HFFc6 (cell line): ENCODE results near the gene NCBP1. TPM values are rescaled to one million over a fixed set of nuclear protein-coding genes. Genes with fewer than 3 reads are reported as not detected.

Experiments
- DNase-seq: peaks from one replicate; pipeline ENCODE4 v3.0.0-alpha.2; 2018
- H3K27ac Mint-ChIP-seq: 2 replicates; pipeline ENCODE4 v1.8.0; 2020; ENCODE audit warnings: mild to moderate bottlenecking, mixed read lengths
- H3K27me3 Mint-ChIP-seq: 2 replicates; pipeline ENCODE4 v1.8.0; 2021; ENCODE audit warnings: mild to moderate bottlenecking, moderate library complexity, mixed read lengths; ENCODE audit not compliant: insufficient read depth
- H3K36me3 Mint-ChIP-seq: 2 replicates; pipeline ENCODE4 v1.8.0; 2021; ENCODE audit warnings: low read depth, mixed read lengths
- H3K4me1 Mint-ChIP-seq: 2 replicates; pipeline ENCODE4 v1.8.0; 2020; ENCODE audit warnings: low read depth, mixed read lengths
- H3K4me3 Mint-ChIP-seq: 2 replicates; pipeline ENCODE4 v1.8.0; 2020; ENCODE audit warnings: mild to moderate bottlenecking, moderate library complexity, mixed read lengths
- H3K9me3 Mint-ChIP-seq: 2 replicates; pipeline ENCODE4 v1.8.0; 2020; ENCODE audit warnings: mild to moderate bottlenecking, mixed read lengths
- CTCF ChIP-seq: fragments of 200-600 bp; sonication (generic); IDR thresholded peaks from 2 replicates; pipeline ENCODE4 v1.5.0; 2021; ENCODE audit warnings: antibody characterized with exemption, mild to moderate bottlenecking
- total RNA-seq, 6 experiments: library from RNA; stranded (reverse); fragmentation: NEBNext Ultra II Directional; extraction: Animal tissue kit (Norgen Biotek cat#: 25700); gene quantifications; 2 replicates in 1 of 6; 3 replicates in 5 of 6; pipeline ENCODE4 v1.2.3, GENCODE V29; 2021

Gene NCBP1
- total RNA-seq, 6 experiments from 2014 or later, result 36.5 to 46.3 (median 41.2) TPM

GRCh38 chr9:97623946-97624345 is 9.7 kb upstream of the NCBP1 start:
- Mint-ChIP-seq H3K27ac (no peak overlapping the region), H3K9me3 (no peaks in the 10 kb centered on the region), H3K4me3 (no peak overlapping the region), H3K27me3 (no peaks in the 10 kb centered on the region; the same call in 1 of the 2 replicates), H3K4me1 (peaks cover 11% of the 10 kb centered on the region), H3K36me3 (peaks cover 6% of the 10 kb centered on the region; the same call in 1 of the 2 replicates)
- DNase-seq, result no peak
- no peak for TF ChIP-seq CTCF

- Mint-ChIP-seq H3K9me3 (no peaks in the 10 kb centered on the region), H3K4me3 (no peak overlapping the region), H3K27ac (no peak overlapping the region), H3K36me3 (peaks cover 6% of the 10 kb centered on the region; the same call in 1 of the 2 replicates), H3K27me3 (no peaks in the 10 kb centered on the region; the same call in 1 of the 2 replicates), H3K4me1 (peaks cover 11% of the 10 kb centered on the region)
- no peak for DNase-seq
- no peak for TF ChIP-seq CTCF
Observed at GRCh38 chr9:97625620-97626019, 8.0 kb upstream of the NCBP1 start.

GRCh38 chr9:97627624-97628023 is 6.0 kb upstream of the NCBP1 start:
- Mint-ChIP-seq H3K36me3 (peaks cover 6% of the 10 kb centered on the region; the same call in 1 of the 2 replicates), H3K4me3 (peak overlapping the region; percentile 29; the same call in 1 of the 2 replicates), H3K27ac (peak overlapping the region; percentile 3; the same call in 1 of the 2 replicates), H3K9me3 (no peaks in the 10 kb centered on the region), H3K4me1 (peaks cover 19% of the 10 kb centered on the region), H3K27me3 (no peaks in the 10 kb centered on the region)
- TF ChIP-seq CTCF, result no peak
- no peak for DNase-seq

DNA sequence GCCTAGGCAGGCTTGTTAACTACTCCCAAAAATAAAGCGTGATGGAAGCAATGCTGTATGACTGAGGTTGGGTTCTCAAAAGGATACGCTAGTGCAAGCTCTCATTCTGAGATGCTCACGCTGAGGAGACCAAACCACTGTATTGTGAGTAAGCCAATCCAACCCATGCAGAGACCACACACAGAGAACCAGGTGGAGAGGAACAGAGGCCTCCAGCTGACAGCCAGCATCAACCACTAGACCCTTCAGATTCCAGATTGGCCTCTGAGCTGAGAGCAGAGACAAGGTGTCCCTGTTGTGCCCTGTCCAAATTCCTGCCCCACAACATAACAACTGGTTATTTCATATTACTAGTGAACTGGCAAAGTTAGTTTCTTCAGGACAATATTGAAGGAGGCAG is 5.0 kb upstream of the NCBP1 start:
- no peak overlapping the region for H3K4me3 Mint-ChIP-seq
- H3K36me3 Mint-ChIP-seq, result no peaks in the 10 kb centered on the region
- H3K27me3 Mint-ChIP-seq, result peaks cover 2% of the 10 kb centered on the region; the same call in 1 of the 2 replicates
- no peak for DNase-seq
- peaks cover 19% of the 10 kb centered on the region for H3K4me1 Mint-ChIP-seq
- no peaks in the 10 kb centered on the region for H3K9me3 Mint-ChIP-seq
- H3K27ac Mint-ChIP-seq, result no peak overlapping the region
- no peak for TF ChIP-seq CTCF

- Mint-ChIP-seq H3K9me3 (no peaks in the 10 kb centered on the region), H3K27me3 (peaks cover 2% of the 10 kb centered on the region), H3K4me1 (peaks cover 19% of the 10 kb centered on the region), H3K27ac (no peak overlapping the region), H3K4me3 (no peak overlapping the region), H3K36me3 (no peaks in the 10 kb centered on the region)
- no peak for DNase-seq
- peak; percentile 24; the same call in 1 of the 2 replicates for TF ChIP-seq CTCF
Observed at GRCh38 chr9:97629156-97629555, 4.5 kb upstream of the NCBP1 start.

GRCh38 chr9:97630591-97630990 is 3.0 kb upstream of the NCBP1 start:
- no peaks in the 10 kb centered on the region for H3K9me3 Mint-ChIP-seq
- peaks cover 2% of the 10 kb centered on the region for H3K27me3 Mint-ChIP-seq
- peaks cover 7% of the 10 kb centered on the region for H3K36me3 Mint-ChIP-seq
- H3K4me1 Mint-ChIP-seq, result peaks cover 32% of the 10 kb centered on the region
- no peak overlapping the region for H3K27ac Mint-ChIP-seq
- no peak overlapping the region for H3K4me3 Mint-ChIP-seq
- no peak for DNase-seq
- TF ChIP-seq CTCF, result no peak
